Measurements from ENCODE around the gene NTSR1.
A peak's percentile ranks its signal among the peaks of the same experiment; 100 is the strongest.

The NTSR1 gene

DNA sequence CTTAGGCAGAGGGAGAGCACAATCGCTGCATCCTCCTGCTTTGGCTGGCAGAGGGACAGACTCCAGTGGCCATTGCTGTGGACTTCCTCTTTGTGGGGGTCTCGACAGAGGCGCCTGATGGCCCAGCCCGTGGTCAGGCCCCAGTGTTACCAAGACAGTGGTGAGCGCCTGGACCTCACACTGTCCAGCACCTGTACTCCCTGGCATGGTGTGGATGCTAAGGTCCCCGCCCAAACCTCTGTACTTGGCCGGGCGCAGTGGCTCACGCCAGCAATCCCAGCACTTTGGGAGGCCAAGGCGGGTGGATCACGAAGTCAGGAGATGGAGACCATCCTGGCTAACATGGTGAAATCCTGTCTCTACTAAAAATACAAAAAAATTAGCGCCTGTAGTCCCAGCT is 2.3 kb upstream of the NTSR1 start:
- no peaks in the 10 kb centered on the region for H3K9me3 Mint-ChIP-seq
- H3K36me3 Mint-ChIP-seq (ENCODE audit: low read depth): no peaks in the 10 kb centered on the region
- peaks cover 12% of the 10 kb centered on the region for H3K4me1 Mint-ChIP-seq (ENCODE audit: low read depth)
- no peak overlapping the region for H3K4me3 Mint-ChIP-seq
- H3K27me3 Mint-ChIP-seq: peaks cover 21% of the 10 kb centered on the region
- H3K27ac Mint-ChIP-seq: no peak overlapping the region

DNA sequence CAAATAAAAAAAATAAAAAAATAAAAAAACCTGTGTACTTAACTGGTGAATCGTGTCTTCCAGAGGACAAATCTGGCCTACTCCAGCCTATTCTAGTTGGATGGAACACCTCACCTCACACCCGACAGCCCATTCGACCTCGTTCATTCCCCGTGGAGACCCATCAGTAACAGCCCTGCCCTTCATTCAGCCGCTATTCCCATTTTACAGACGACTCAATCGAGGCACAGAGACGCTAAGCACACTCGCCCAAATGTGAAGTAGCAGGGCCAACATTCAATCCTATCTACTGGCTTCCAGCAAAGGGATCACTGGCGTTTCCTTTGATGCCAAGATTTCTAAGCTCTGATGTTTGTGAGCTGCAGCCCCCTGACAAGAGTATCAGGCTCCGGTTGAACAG is 1.8 kb upstream of the NTSR1 start:
- H3K9me3 Mint-ChIP-seq: no peaks in the 10 kb centered on the region
- H3K4me3 Mint-ChIP-seq: no peak overlapping the region
- H3K27me3 Mint-ChIP-seq: peaks cover 21% of the 10 kb centered on the region
- no peak overlapping the region for H3K27ac Mint-ChIP-seq
- H3K4me1 Mint-ChIP-seq (ENCODE audit: low read depth): peaks cover 12% of the 10 kb centered on the region
- H3K36me3 Mint-ChIP-seq (ENCODE audit: low read depth): no peaks in the 10 kb centered on the region

GRCh38 chr20:62707276-62707920 is 1.2 kb upstream of the NTSR1 start:
- Mint-ChIP-seq H3K27me3 (peaks cover 21% of the 10 kb centered on the region), H3K4me3 (no peak overlapping the region), H3K9me3 (no peaks in the 10 kb centered on the region), H3K27ac (no peak overlapping the region), H3K4me1 (ENCODE audit: low read depth) (peaks cover 12% of the 10 kb centered on the region), H3K36me3 (ENCODE audit: low read depth) (no peaks in the 10 kb centered on the region)

DNA sequence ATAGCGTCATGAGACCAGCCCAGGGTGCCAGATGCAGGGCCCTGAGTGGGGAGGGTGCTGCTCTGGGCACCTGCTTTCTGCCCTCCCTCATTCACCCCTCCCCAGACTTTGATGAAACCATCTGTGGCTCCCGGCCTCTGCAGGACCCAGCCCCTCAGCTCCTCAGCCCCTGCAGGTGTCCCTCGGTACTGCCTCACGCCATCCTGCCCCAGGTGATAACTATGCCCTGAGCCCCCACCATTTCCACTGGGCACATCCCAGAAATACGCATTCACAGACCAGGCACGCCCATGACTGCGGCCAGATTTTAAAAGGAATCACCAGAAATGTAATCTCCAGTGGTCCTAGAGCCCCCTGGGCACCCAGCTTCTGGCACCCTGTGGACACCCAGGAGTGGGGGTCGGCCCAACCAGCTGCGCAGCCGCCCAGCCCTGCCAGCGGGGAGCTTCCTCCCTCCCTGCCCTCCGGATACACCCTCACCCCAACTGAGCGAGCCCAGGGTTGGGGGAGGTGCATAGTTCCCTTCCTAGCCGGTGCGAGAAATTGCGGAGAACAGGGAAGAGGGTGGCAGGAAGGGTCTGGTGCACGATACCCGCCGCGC is 615 bp upstream of the NTSR1 start:
- Mint-ChIP-seq H3K27me3 (peaks cover 21% of the 10 kb centered on the region), H3K9me3 (no peaks in the 10 kb centered on the region), H3K4me3 (no peak overlapping the region), H3K36me3 (ENCODE audit: low read depth) (no peaks in the 10 kb centered on the region), H3K4me1 (ENCODE audit: low read depth) (peaks cover 12% of the 10 kb centered on the region), H3K27ac (no peak overlapping the region)

DNA sequence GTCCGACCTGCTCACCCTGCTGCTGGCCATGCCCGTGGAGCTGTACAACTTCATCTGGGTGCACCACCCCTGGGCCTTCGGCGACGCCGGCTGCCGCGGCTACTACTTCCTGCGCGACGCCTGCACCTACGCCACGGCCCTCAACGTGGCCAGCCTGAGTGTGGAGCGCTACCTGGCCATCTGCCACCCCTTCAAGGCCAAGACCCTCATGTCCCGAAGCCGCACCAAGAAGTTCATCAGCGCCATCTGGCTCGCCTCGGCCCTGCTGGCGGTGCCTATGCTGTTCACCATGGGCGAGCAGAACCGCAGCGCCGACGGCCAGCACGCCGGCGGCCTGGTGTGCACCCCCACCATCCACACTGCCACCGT is 885 bp downstream of the NTSR1 start:
- Mint-ChIP-seq H3K27ac (no peak overlapping the region), H3K4me1 (ENCODE audit: low read depth) (peaks cover 9% of the 10 kb centered on the region), H3K36me3 (ENCODE audit: low read depth) (no peaks in the 10 kb centered on the region), H3K4me3 (no peak overlapping the region), H3K27me3 (peaks cover 21% of the 10 kb centered on the region), H3K9me3 (no peaks in the 10 kb centered on the region)

- Mint-ChIP-seq H3K4me1 (ENCODE audit: low read depth) (peaks cover 9% of the 10 kb centered on the region), H3K27ac (no peak overlapping the region), H3K27me3 (peaks cover 21% of the 10 kb centered on the region)
These were observed 1.7 kb downstream of the NTSR1 start for GRCh38 chr20:62710221-62710885.

DNA sequence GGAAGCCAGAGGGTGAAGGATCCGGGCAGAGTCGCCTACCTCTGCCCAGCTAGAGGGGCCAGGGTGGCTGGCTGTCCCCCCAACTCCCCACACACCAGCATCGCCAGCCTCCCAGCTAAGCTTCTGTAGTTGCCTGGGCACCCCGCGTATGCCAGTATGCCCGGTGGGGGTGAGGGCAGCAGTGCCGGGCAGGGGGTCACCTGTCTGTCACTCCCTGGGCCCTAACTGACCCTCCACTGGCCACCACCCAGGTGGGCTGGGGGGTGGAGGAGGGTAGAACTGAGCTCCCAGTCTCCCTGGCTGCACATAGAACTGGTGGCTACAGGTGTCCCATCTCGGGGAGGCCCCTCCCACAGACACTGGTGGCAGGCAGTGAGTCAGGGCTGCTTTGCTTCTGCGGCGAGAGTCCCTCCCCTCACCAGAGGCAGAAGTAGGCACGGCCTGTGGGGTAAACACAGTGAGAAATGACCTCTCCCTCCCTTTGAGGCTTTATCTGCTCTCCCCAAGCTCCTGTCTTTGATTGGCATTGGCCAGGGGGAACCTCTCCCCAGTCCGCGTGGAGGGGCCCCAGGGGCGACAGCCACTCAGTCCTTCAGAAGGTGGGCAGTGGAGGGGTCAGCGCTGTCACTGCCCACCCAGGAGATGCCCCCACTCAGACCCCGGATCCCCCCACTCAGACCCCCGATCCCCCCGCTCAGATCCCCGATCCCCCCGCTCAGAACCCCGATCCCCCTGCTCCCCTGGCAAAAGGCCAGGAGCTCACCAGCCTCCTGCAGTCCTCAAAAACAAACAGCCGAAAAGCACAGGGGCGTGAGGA is 2.5 kb downstream of the NTSR1 start:
- H3K27me3 Mint-ChIP-seq: peaks cover 21% of the 10 kb centered on the region

More at GRCh38 chr20:62710221-62710885, 1.7 kb downstream of the NTSR1 start:
- Mint-ChIP-seq H3K4me3 (no peak overlapping the region), H3K9me3 (no peaks in the 10 kb centered on the region), H3K36me3 (ENCODE audit: low read depth) (no peaks in the 10 kb centered on the region)

GRCh38 chr20:62711703-62712101 is 3.1 kb downstream of the NTSR1 start:
- no peaks in the 10 kb centered on the region for H3K9me3 Mint-ChIP-seq
- H3K27me3 Mint-ChIP-seq: peaks cover 21% of the 10 kb centered on the region
- peaks cover 21% of the 10 kb centered on the region for H3K4me1 Mint-ChIP-seq (ENCODE audit: low read depth)
- no peaks in the 10 kb centered on the region for H3K36me3 Mint-ChIP-seq (ENCODE audit: low read depth)
- no peak overlapping the region for H3K27ac Mint-ChIP-seq
- H3K4me3 Mint-ChIP-seq: no peak overlapping the region

More for the DNA sequence above, 2.5 kb downstream of the NTSR1 start:
- H3K9me3 Mint-ChIP-seq: no peaks in the 10 kb centered on the region
- no peak overlapping the region for H3K27ac Mint-ChIP-seq
- H3K36me3 Mint-ChIP-seq (ENCODE audit: low read depth): no peaks in the 10 kb centered on the region
- H3K4me1 Mint-ChIP-seq (ENCODE audit: low read depth): peaks cover 15% of the 10 kb centered on the region
- no peak overlapping the region for H3K4me3 Mint-ChIP-seq

GRCh38 chr20:62712606-62713005 is 4.0 kb downstream of the NTSR1 start:
- Mint-ChIP-seq H3K27me3 (peaks cover 17% of the 10 kb centered on the region), H3K36me3 (ENCODE audit: low read depth) (no peaks in the 10 kb centered on the region), H3K4me3 (no peak overlapping the region), H3K9me3 (no peaks in the 10 kb centered on the region), H3K4me1 (ENCODE audit: low read depth) (peaks cover 26% of the 10 kb centered on the region), H3K27ac (no peak overlapping the region)

GRCh38 chr20:62714006-62714405 is 5.4 kb downstream of the NTSR1 start:
- peaks cover 11% of the 10 kb centered on the region for H3K27me3 Mint-ChIP-seq
- H3K9me3 Mint-ChIP-seq: no peaks in the 10 kb centered on the region
- H3K36me3 Mint-ChIP-seq (ENCODE audit: low read depth): no peaks in the 10 kb centered on the region
- H3K4me1 Mint-ChIP-seq (ENCODE audit: low read depth): peaks cover 22% of the 10 kb centered on the region
- H3K27ac Mint-ChIP-seq: no peak overlapping the region
- no peak overlapping the region for H3K4me3 Mint-ChIP-seq

DNA sequence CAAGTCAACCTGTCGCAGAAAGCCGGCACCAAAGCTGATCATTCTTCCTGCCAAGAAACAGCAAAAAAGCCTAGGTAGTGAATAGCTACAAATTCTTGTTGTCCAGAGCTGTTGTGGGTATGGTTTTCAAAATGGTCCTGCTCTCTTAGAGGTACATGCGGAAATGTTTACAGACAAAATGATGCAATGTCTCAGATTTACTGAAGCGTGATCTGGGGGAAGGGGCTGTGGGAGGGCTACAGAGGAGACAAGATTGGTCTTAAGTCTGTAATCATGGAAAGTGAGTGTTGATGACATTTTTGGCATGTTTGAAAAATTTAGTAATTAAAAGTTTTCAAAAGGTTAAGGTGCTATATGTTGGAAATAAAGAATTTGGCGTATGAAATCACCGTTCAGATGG is 6.2 kb downstream of the NTSR1 start:
- H3K27ac Mint-ChIP-seq: no peak overlapping the region
- H3K9me3 Mint-ChIP-seq: no peaks in the 10 kb centered on the region
- no peak overlapping the region for H3K4me3 Mint-ChIP-seq
- H3K4me1 Mint-ChIP-seq (ENCODE audit: low read depth): peaks cover 22% of the 10 kb centered on the region
- no peaks in the 10 kb centered on the region for H3K36me3 Mint-ChIP-seq (ENCODE audit: low read depth)
- H3K27me3 Mint-ChIP-seq: peaks cover 11% of the 10 kb centered on the region

- Mint-ChIP-seq H3K27me3 (peaks cover 10% of the 10 kb centered on the region), H3K36me3 (ENCODE audit: low read depth) (no peaks in the 10 kb centered on the region), H3K4me3 (no peak overlapping the region), H3K9me3 (no peaks in the 10 kb centered on the region), H3K4me1 (ENCODE audit: low read depth) (peaks cover 21% of the 10 kb centered on the region), H3K27ac (no peak overlapping the region)
These were observed 6.6 kb downstream of the NTSR1 start for GRCh38 chr20:62715201-62715600.

DNA sequence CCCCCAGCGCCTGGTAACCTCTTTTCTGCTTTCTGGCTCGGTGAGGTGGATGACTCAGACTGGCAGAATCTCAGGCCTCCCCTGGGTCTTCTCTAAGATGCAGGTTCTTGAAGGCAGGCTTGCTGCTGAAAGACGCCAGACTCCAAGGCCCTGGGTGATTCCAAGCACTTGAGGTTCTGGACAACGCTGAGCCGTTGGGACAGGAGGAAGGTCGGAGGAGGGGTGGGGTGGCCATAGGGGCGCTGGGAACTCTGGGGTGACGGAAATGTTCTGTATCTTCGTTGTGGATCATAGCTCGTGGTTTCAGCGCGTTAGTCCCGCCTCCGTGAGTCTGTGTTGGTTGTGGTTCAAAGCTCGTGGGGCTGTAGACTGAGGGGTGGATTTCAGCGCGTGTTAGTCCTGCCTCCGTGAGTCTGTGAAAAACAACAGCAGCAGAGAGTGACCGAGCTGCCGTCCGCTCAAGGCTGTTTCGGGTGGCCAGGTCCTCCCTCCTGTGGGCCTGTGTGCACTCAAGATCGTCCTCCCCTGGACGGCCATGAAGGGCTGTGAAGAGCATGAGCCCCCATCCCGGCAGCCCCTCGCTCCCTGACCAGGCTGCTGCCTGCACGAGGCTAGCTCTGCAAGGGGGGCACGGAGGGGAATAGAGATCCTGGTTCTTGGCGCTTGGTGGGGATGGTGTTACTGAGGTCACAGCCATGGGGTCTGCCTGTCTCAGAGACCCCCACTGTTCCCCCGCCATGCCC is 7.7 kb downstream of the NTSR1 start:
- peaks cover 19% of the 10 kb centered on the region for H3K4me1 Mint-ChIP-seq (ENCODE audit: low read depth)
- H3K27me3 Mint-ChIP-seq: peaks cover 5% of the 10 kb centered on the region
- no peak overlapping the region for H3K27ac Mint-ChIP-seq
- peaks cover 1% of the 10 kb centered on the region for H3K9me3 Mint-ChIP-seq
- peaks cover 1% of the 10 kb centered on the region for H3K36me3 Mint-ChIP-seq (ENCODE audit: low read depth)
- H3K4me3 Mint-ChIP-seq: peak overlapping the region; percentile 27

DNA sequence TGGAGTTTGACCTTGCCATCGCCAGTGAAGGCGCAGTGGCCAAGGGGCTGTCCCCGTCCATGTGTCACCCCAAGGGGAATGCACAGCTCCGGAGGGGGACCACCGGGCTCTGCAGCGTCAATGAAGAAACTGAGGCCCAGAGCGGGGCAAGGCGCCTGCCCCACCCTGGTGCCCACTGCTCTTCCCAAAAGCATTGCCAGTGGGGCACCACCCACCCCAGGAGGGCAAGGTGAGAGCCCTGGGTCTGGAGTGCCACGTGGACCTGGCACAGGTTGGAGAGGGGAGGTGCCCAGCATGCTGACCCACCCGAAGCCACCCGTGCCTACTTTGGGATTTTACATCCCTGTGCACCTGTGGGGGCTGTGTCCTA is 8.3 kb downstream of the NTSR1 start:
- Mint-ChIP-seq H3K27ac (no peak overlapping the region), H3K36me3 (ENCODE audit: low read depth) (peaks cover 6% of the 10 kb centered on the region), H3K27me3 (peaks cover 11% of the 10 kb centered on the region), H3K4me3 (no peak overlapping the region), H3K9me3 (peaks cover 7% of the 10 kb centered on the region), H3K4me1 (ENCODE audit: low read depth) (peaks cover 25% of the 10 kb centered on the region)
